Nephron (organoid): ENCODE results near the gene GPRC5A.

Experiments
- H3K27ac Mint-ChIP-seq, 3 experiments: 2 replicates each; pipeline ENCODE4 v1.8.0; 2020; ENCODE audit warnings: mixed read lengths in 3 of 3, mild to moderate bottlenecking in 2 of 3, moderate library complexity in 1 of 3
- H3K27me3 Mint-ChIP-seq: 2 replicates; pipeline ENCODE4 v1.8.0; 2021; ENCODE audit warnings: low read depth, mild to moderate bottlenecking, moderate library complexity, mixed read lengths
- H3K36me3 Mint-ChIP-seq: 2 replicates; pipeline ENCODE4 v1.8.0; 2020; ENCODE audit warnings: low read depth, mixed read lengths
- H3K4me1 Mint-ChIP-seq: 2 replicates; pipeline ENCODE4 v1.8.0; 2020; ENCODE audit warnings: mixed read lengths
- H3K4me3 Mint-ChIP-seq, 3 experiments: 2 replicates each; pipeline ENCODE4 v1.8.0; 2020; ENCODE audit warnings: mild to moderate bottlenecking in 3 of 3, mixed read lengths in 3 of 3, moderate library complexity in 2 of 3
- H3K9me3 Mint-ChIP-seq: 2 replicates; pipeline ENCODE4 v1.8.0; 2020; ENCODE audit warnings: mixed read lengths
- CTCF ChIP-seq, 3 experiments: fragments of 200-600 bp; sonication (generic); IDR thresholded peaks; one replicate each; pipeline ENCODE4 v1.5.0; 2021; ENCODE audit warnings: antibody characterized with exemption in 3 of 3; ENCODE audit not compliant: unreplicated experiment in 3 of 3

The GPRC5A gene

GRCh38 chr12:12917517-12917916 lies 26.2 kb downstream of the GPRC5A start:
- peak overlapping the region in 2 of 3 experiments; percentile 19 to 61 for H3K27ac Mint-ChIP-seq
- no peak for TF ChIP-seq CTCF (IDR thresholded peaks at IDR 0.05; ENCODE audit: unreplicated experiment in 3 of 3)
- H3K27me3 Mint-ChIP-seq, result peaks cover 8% of the 10 kb centered on the region
- H3K4me1 Mint-ChIP-seq, result peaks cover 46% of the 10 kb centered on the region
- H3K4me3 Mint-ChIP-seq, result peak overlapping the region in 1 of 3 experiments; percentile 15
- H3K36me3 Mint-ChIP-seq, result no peaks in the 10 kb centered on the region
- H3K9me3 Mint-ChIP-seq, result no peaks in the 10 kb centered on the region

GRCh38 chr12:12918781-12919389 lies 27.5 kb downstream of the GPRC5A start:
- TF ChIP-seq CTCF (IDR thresholded peaks at IDR 0.05; ENCODE audit: unreplicated experiment in 3 of 3), result no peak
- H3K27ac Mint-ChIP-seq, result peak overlapping the region in 1 of 3 experiments; percentile 49
- H3K4me3 Mint-ChIP-seq, result no peak overlapping the region
- peaks cover 33% of the 10 kb centered on the region for H3K4me1 Mint-ChIP-seq
- H3K9me3 Mint-ChIP-seq, result no peaks in the 10 kb centered on the region
- peaks cover 8% of the 10 kb centered on the region for H3K27me3 Mint-ChIP-seq
- no peaks in the 10 kb centered on the region for H3K36me3 Mint-ChIP-seq

- H3K9me3 Mint-ChIP-seq, result no peaks in the 10 kb centered on the region
- H3K36me3 Mint-ChIP-seq, result no peaks in the 10 kb centered on the region
- peaks cover 8% of the 10 kb centered on the region for H3K27me3 Mint-ChIP-seq
- H3K4me1 Mint-ChIP-seq, result peaks cover 25% of the 10 kb centered on the region
- no peak for TF ChIP-seq CTCF (IDR thresholded peaks at IDR 0.05; ENCODE audit: unreplicated experiment in 3 of 3)
- H3K4me3 Mint-ChIP-seq, result no peak overlapping the region
- no peak overlapping the region for H3K27ac Mint-ChIP-seq
These were observed 28.5 kb downstream of the GPRC5A start for GRCh38 chr12:12919666-12920435.

GRCh38 chr12:12922191-12922616 lies 30.8 kb downstream of the GPRC5A start:
- no peaks in the 10 kb centered on the region for H3K9me3 Mint-ChIP-seq
- TF ChIP-seq CTCF (IDR thresholded peaks at IDR 0.05; ENCODE audit: unreplicated experiment in 3 of 3), result no peak
- peaks cover 12% of the 10 kb centered on the region for H3K4me1 Mint-ChIP-seq
- H3K36me3 Mint-ChIP-seq, result no peaks in the 10 kb centered on the region
- peaks cover 5% of the 10 kb centered on the region for H3K27me3 Mint-ChIP-seq
- no peak overlapping the region for H3K4me3 Mint-ChIP-seq
- no peak overlapping the region for H3K27ac Mint-ChIP-seq

GRCh38 chr12:12922978-12923377 lies 31.6 kb downstream of the GPRC5A start:
- Mint-ChIP-seq H3K4me3 (no peak overlapping the region), H3K9me3 (peaks cover 3% of the 10 kb centered on the region), H3K27me3 (peaks cover 5% of the 10 kb centered on the region)

More at GRCh38 chr12:12922978-12923377, 31.6 kb downstream of the GPRC5A start:
- no peak overlapping the region for H3K27ac Mint-ChIP-seq
- peaks cover 7% of the 10 kb centered on the region for H3K4me1 Mint-ChIP-seq
- no peaks in the 10 kb centered on the region for H3K36me3 Mint-ChIP-seq
- TF ChIP-seq CTCF (IDR thresholded peaks at IDR 0.05; ENCODE audit: unreplicated experiment in 3 of 3), result no peak
